HG03520 (cell line): ENCODE data around the gene AGRN.
"Not testable (repeated sequence)": the region's sequence is repeated elsewhere in the genome, so short reads cannot be mapped to it uniquely, and the experiment has no call there.

Source experiments
- ATAC-seq: cut with Tn5 transposase; IDR thresholded peaks from one replicate; pipeline ENCODE4 v1.9.1; 2021; ENCODE audit warnings: mild to moderate bottlenecking, moderate library complexity; ENCODE audit not compliant: unreplicated experiment

Gene AGRN

GRCh38 chr1:1074631-1075147, 54.8 kb downstream of the AGRN start:
- no peak for ATAC-seq

GRCh38 chr1:1075148-1075935, 55.4 kb downstream of the AGRN start:
- no peak for ATAC-seq

GRCh38 chr1:1077396-1077795, 57.5 kb downstream of the AGRN start:
- ATAC-seq: not testable (repeated sequence)

- ATAC-seq: no peak
Observed at GRCh38 chr1:1079408-1080121, 59.6 kb downstream of the AGRN start.

- ATAC-seq: no peak
Observed at GRCh38 chr1:1080122-1080757, 60.3 kb downstream of the AGRN start.

GRCh38 chr1:1080951-1081310, 61.0 kb downstream of the AGRN start:
- ATAC-seq: no peak

GRCh38 chr1:1081311-1082238, 61.7 kb downstream of the AGRN start:
- ATAC-seq: no peak

GRCh38 chr1:1082239-1082775, 62.4 kb downstream of the AGRN start:
- ATAC-seq: no peak

- no peak for ATAC-seq
Observed at GRCh38 chr1:1082776-1083415, 63.0 kb downstream of the AGRN start.

- no peak for ATAC-seq
Observed at GRCh38 chr1:1083416-1084371, 63.8 kb downstream of the AGRN start.

GRCh38 chr1:1084372-1085170, 64.7 kb downstream of the AGRN start:
- no peak for ATAC-seq

- ATAC-seq: no peak
Observed at GRCh38 chr1:1085171-1085841, 65.4 kb downstream of the AGRN start.

- ATAC-seq: no peak
Observed at GRCh38 chr1:1085911-1086841, 66.3 kb downstream of the AGRN start.

- ATAC-seq: no peak
Observed at GRCh38 chr1:1086911-1087341, 67.0 kb downstream of the AGRN start.

GRCh38 chr1:1087351-1088028, 67.6 kb downstream of the AGRN start:
- no peak for ATAC-seq
